Esophagus muscularis mucosa (tissue), 4 donors: ENCODE results near the gene C1orf35. TPM values are rescaled to one million over a fixed set of nuclear protein-coding genes. Genes with fewer than 3 reads are reported as not detected.

ENCODE experiments used
- DNase-seq: peaks from one replicate; pipeline ENCODE4 v3.0.0-alpha.2; 2017; ENCODE audit errors: extremely low spot score
- H3K27ac ChIP-seq, 4 donors: fragments of 200-600 bp; sonication (generic); replicated peaks in 1 of 4; 1 replicate in 3 of 4; 2 replicates in 1 of 4; pipeline ENCODE4 v1.5.1; 2016 to 2019; ENCODE audit warnings: mild to moderate bottlenecking in 1 of 4
- H3K27me3 ChIP-seq, 4 donors: fragments of 200-600 bp; sonication (generic); one replicate each; pipeline versions ENCODE4 v1.5.1 to v1.6.0; 2016 to 2019
- H3K36me3 ChIP-seq, 4 donors: fragments of 200-600 bp; sonication (generic); one replicate each; pipeline ENCODE4 v1.5.1; 2016 to 2019
- H3K4me1 ChIP-seq, 4 donors: fragments of 200-600 bp; sonication (generic); one replicate each; pipeline ENCODE4 v1.5.1; 2016 to 2019
- H3K4me3 ChIP-seq, 4 donors: fragments of 200-600 bp; sonication (generic); 1 replicate in 2 of 4; 2 replicates in 2 of 4; pipeline ENCODE4 v1.5.1; 2016 to 2019; ENCODE audit warnings: mild to moderate bottlenecking in 4 of 4, moderate library complexity in 1 of 4
- H3K9me3 ChIP-seq, 4 donors: fragments of 200-600 bp; sonication (generic); 1 replicate in 3 of 4; 2 replicates in 1 of 4; pipeline ENCODE4 v1.5.1; 2016 to 2019
- CTCF ChIP-seq, 3 experiments: fragments of 200-600 bp in 2 of 3; fragments of 450-650 bp in 1 of 3; sonication (generic) in 2 of 3; IDR thresholded peaks; one replicate each; pipeline ENCODE4 v1.5.1; 2017 to 2019; ENCODE audit warnings: antibody characterized with exemption in 3 of 3, mild to moderate bottlenecking in 2 of 3, moderate library complexity in 1 of 3
- EP300 ChIP-seq: sonication (generic); formaldehyde crosslinking; IDR thresholded peaks from one replicate; pipeline ENCODE4 v1.6.1; 2017; ENCODE audit warnings: antibody characterized with exemption
- POLR2A ChIP-seq: fragments of 450-650 bp; IDR thresholded peaks from one replicate; pipeline ENCODE4 v1.6.1; 2017; ENCODE audit warnings: antibody characterized with exemption, moderate library complexity, mild to moderate bottlenecking, low read depth
- POLR2AphosphoS5 ChIP-seq, 2 donors: sonication (generic); formaldehyde crosslinking; IDR thresholded peaks; one replicate each; pipeline ENCODE4 v1.6.1; 2017; ENCODE audit warnings: antibody characterized with exemption in 2 of 2
- WGBS: methylation state at CpG from one replicate; pipeline ENCODE4 v1.1.5; 2018; 5-methylcytosine and 5-hydroxymethylcytosine counted together
- intact Hi-C: fragments of 100-400 bp; cut with DNase I; formaldehyde crosslinking; loops from one replicate; pipeline ENCODE4 v1.15.1; 2023
- total RNA-seq, 4 donors: library from RNA; depleted of rRNA; stranded (reverse); fragments of >200 nt; gene quantifications; one replicate each; pipeline versions ENCODE4 v1.1.0 to v1.2.1, GENCODE V29; 2016

C1orf35 gene
- total RNA-seq, 4 donors from 2014 or later: 11.2 to 24.3 (median 11.9) TPM

GRCh38 chr1:228066891-228067654 lies 36.1 kb downstream of the C1orf35 start:
- TF ChIP-seq EP300 (no peak), POLR2AphosphoS5 (IDR thresholded peaks at IDR 0.05) (no peak), CTCF (IDR thresholded peaks at IDR 0.05) (no peak)
- no peaks in the 10 kb centered on the region for H3K36me3 ChIP-seq
- 62% methylated on average over 7 of the region's 10 CpGs for WGBS
- intact Hi-C loops: no loop called here
- H3K27me3 ChIP-seq: peaks cover 0 to 99% (median 43%) of the 10 kb centered on the region in 4 donors
- H3K27ac ChIP-seq: no peak overlapping the region
- H3K4me3 ChIP-seq: no peak overlapping the region
- DNase-seq: no peak
- no peaks in the 10 kb centered on the region for H3K9me3 ChIP-seq
- no peaks in the 10 kb centered on the region for H3K4me1 ChIP-seq

- H3K4me1 ChIP-seq: no peaks in the 10 kb centered on the region
- TF ChIP-seq EP300 (no peak), CTCF (IDR thresholded peaks at IDR 0.05) (no peak), POLR2AphosphoS5 (IDR thresholded peaks at IDR 0.05) (no peak), POLR2A (no peak)
- intact Hi-C loops: no loop called here
- 37% methylated on average over 4 of the region's 4 CpGs for WGBS
- peaks cover 0 to 99% (median 49%) of the 10 kb centered on the region in 4 donors for H3K27me3 ChIP-seq
- no peaks in the 10 kb centered on the region for H3K36me3 ChIP-seq
- H3K27ac ChIP-seq: no peak overlapping the region
- no peak for DNase-seq
- no peaks in the 10 kb centered on the region for H3K9me3 ChIP-seq
- H3K4me3 ChIP-seq: no peak overlapping the region
Measured at GRCh38 chr1:228066416-228066815, 36.7 kb downstream of the C1orf35 start.

- Histone ChIP-seq H3K4me3 (no peak overlapping the region), H3K9me3 (no peaks in the 10 kb centered on the region), H3K36me3 (no peaks in the 10 kb centered on the region), H3K27ac (no peak overlapping the region), H3K4me1 (peaks cover 0 to 5% (median 3%) of the 10 kb centered on the region in 4 donors), H3K27me3 (peaks cover 1 to 100% (median 56%) of the 10 kb centered on the region in 4 donors)
- 67% methylated on average over 9 of the region's 15 CpGs for WGBS
- no peak for DNase-seq
- TF ChIP-seq POLR2A (no peak), POLR2AphosphoS5 (IDR thresholded peaks at IDR 0.05) (no peak), EP300 (no peak), CTCF (IDR thresholded peaks at IDR 0.05) (no peak)
- intact Hi-C loops: no loop called here
Measured at GRCh38 chr1:228065543-228066347, 37.4 kb downstream of the C1orf35 start.

GRCh38 chr1:228064741-228065542 lies 38.2 kb downstream of the C1orf35 start:
- H3K27me3 ChIP-seq: peaks cover 7 to 100% (median 64%) of the 10 kb centered on the region in 4 donors
- WGBS: 87% methylated on average over 4 of the region's 15 CpGs
- DNase-seq: no peak
- H3K4me3 ChIP-seq: no peak overlapping the region
- no peaks in the 10 kb centered on the region for H3K9me3 ChIP-seq
- no peak overlapping the region for H3K27ac ChIP-seq
- intact Hi-C loops: no loop called here
- TF ChIP-seq EP300: no peak
- TF ChIP-seq POLR2A: no peak
- no peak for TF ChIP-seq POLR2AphosphoS5 (IDR thresholded peaks at IDR 0.05)
- TF ChIP-seq CTCF (IDR thresholded peaks at IDR 0.05): no peak
- no peaks in the 10 kb centered on the region for H3K36me3 ChIP-seq
- H3K4me1 ChIP-seq: peaks cover 6 to 13% (median 11%) of the 10 kb centered on the region in 4 donors
